ENCODE measurements around the gene RIPPLY3. TPM values are rescaled to one million over a fixed set of nuclear protein-coding genes. Genes with fewer than 3 reads are reported as not detected.

RIPPLY3 gene
- total and polyA plus RNA-seq, 2 experiments from 2014 or later, result 2.5 to 2.8 TPM

GRCh38 chr21:36964398-36964797, 42.1 kb upstream of the RIPPLY3 start:
- Histone ChIP-seq H3K4me1 (ENCODE audit: insufficient read depth) (peaks cover 5% of the 10 kb centered on the region; the same call in 1 of the 2 replicates), H3K9me2 (ENCODE audit: insufficient read depth) (no peaks in the 10 kb centered on the region), H3K4me3 (no peak overlapping the region), H3K27ac (ENCODE audit: low read depth) (no peak overlapping the region), H3K4me2 (no peak overlapping the region), H3F3A (replicated peaks; ENCODE audit: low read depth) (peaks cover 12% of the 10 kb centered on the region; the same call in 1 of the 2 replicates), H2AFZ (no peak overlapping the region), H3K36me3 (ENCODE audit: insufficient read depth) (no peaks in the 10 kb centered on the region), H3K79me2 (replicated peaks; ENCODE audit: insufficient read depth) (no peaks in the 10 kb centered on the region), H3K27me3 (ENCODE audit: insufficient read depth) (no peaks in the 10 kb centered on the region), H4K20me1 (replicated peaks; ENCODE audit: insufficient read depth) (no peaks in the 10 kb centered on the region)
- Mint-ChIP-seq H3K4me1 (peaks cover 19% of the 10 kb centered on the region), H3K27me3 (ENCODE audit: insufficient read depth, low read depth, poor library complexity) (peaks cover 10% of the 10 kb centered on the region), H3K36me3 (ENCODE audit: low read depth) (peaks cover 12% of the 10 kb centered on the region), H3K27ac (no peak overlapping the region), H3K4me3 (peak overlapping the region; percentile 23; the same call in 2 of the 3 replicates), H3K9me3 (no peaks in the 10 kb centered on the region; the same call in 2 of the 3 replicates)
- ATAC-seq, result no peak
- TF ChIP-seq EZH2 (IDR thresholded peaks at IDR 0.05; ENCODE audit: low read depth, unreplicated experiment) (no peak), CREB1 (CRISPR knock-in tag; IDR thresholded peaks at IDR 0.05; ENCODE audit: low read depth) (no peak), CTCF (conservative IDR thresholded peaks at IDR 0.05; ENCODE audit: low read depth in 2 of 2) (no peak), ZNF462 (CRISPR knock-in tag; IDR thresholded peaks at IDR 0.05) (no peak), NANOG (IDR thresholded peaks at IDR 0.05; ENCODE audit: borderline replicate concordance) (no peak), ETS1 (IDR thresholded peaks at IDR 0.05) (no peak), EZH2phosphoT487 (IDR thresholded peaks at IDR 0.05; ENCODE audit: unreplicated experiment) (no peak), JUNB (IDR thresholded peaks at IDR 0.05; ENCODE audit: unreplicated experiment) (no peak), POLR2AphosphoS5 (IDR thresholded peaks at IDR 0.05; ENCODE audit: low read depth) (no peak), ZNF114 (CRISPR knock-in tag; IDR thresholded peaks at IDR 0.05) (no peak), ZNF331 (CRISPR knock-in tag; IDR thresholded peaks at IDR 0.05; ENCODE audit: low read depth) (no peak), STAT1 (IDR thresholded peaks at IDR 0.05; ENCODE audit: unreplicated experiment) (no peak), REST (IDR thresholded peaks at IDR 0.05; ENCODE audit: unreplicated experiment) (no peak)
- DNase-seq (ENCODE audit: low spot score), result no peak

Measured in GM23338 (cell line).